ENCODE measurements around the gene PSMB10.
A peak's percentile ranks its signal among the peaks of the same experiment; 100 is the strongest.

Gene PSMB10

GRCh38 chr16:67963292-67963661 is 26.6 kb upstream of the PSMB10 start:
- no peaks in the 10 kb centered on the region for H3K27me3 ChIP-seq (ENCODE audit: control insufficient read depth, insufficient read depth, low read length)
- no peak for TF ChIP-seq CTCF (IDR thresholded peaks at IDR 0.05)
- H3K27ac ChIP-seq: peak overlapping the region; percentile 4
- H2AFZ ChIP-seq: no peak overlapping the region
- no peak overlapping the region for H3K4me2 ChIP-seq (ENCODE audit: low read length)
- no peak overlapping the region for H3K9ac ChIP-seq
- no peak overlapping the region for H3K4me3 ChIP-seq (ENCODE audit: low read depth, low read length)
- H3K4me1 ChIP-seq: peaks cover 51% of the 10 kb centered on the region
- H3K79me2 ChIP-seq: peaks cover 25% of the 10 kb centered on the region
- H3K9me3 ChIP-seq (ENCODE audit: control insufficient read depth, low read length): no peaks in the 10 kb centered on the region
- no peaks in the 10 kb centered on the region for H3K36me3 ChIP-seq (ENCODE audit: control insufficient read depth, insufficient read depth, low read length)

- Histone ChIP-seq H3K4me2 (ENCODE audit: low read length) (no peak overlapping the region), H3K9me3 (ENCODE audit: control insufficient read depth, low read length) (no peaks in the 10 kb centered on the region), H3K4me1 (peaks cover 48% of the 10 kb centered on the region), H3K4me3 (ENCODE audit: low read depth, low read length) (no peak overlapping the region), H3K36me3 (ENCODE audit: control insufficient read depth, insufficient read depth, low read length) (no peaks in the 10 kb centered on the region), H3K27ac (peak overlapping the region; percentile 50), H2AFZ (no peak overlapping the region), H3K79me2 (peaks cover 27% of the 10 kb centered on the region), H3K27me3 (ENCODE audit: control insufficient read depth, insufficient read depth, low read length) (no peaks in the 10 kb centered on the region), H3K9ac (no peak overlapping the region)
- no peak for TF ChIP-seq CTCF (IDR thresholded peaks at IDR 0.05)
Observed at GRCh38 chr16:67962135-67962534, 25.5 kb upstream of the PSMB10 start.

- Histone ChIP-seq H2AFZ (no peak overlapping the region), H3K36me3 (ENCODE audit: control insufficient read depth, insufficient read depth, low read length) (no peaks in the 10 kb centered on the region), H3K9ac (no peak overlapping the region), H3K4me1 (peaks cover 43% of the 10 kb centered on the region), H3K4me3 (ENCODE audit: low read depth, low read length) (no peak overlapping the region), H3K4me2 (ENCODE audit: low read length) (peak overlapping the region; percentile 24), H3K9me3 (ENCODE audit: control insufficient read depth, low read length) (no peaks in the 10 kb centered on the region), H3K79me2 (peaks cover 27% of the 10 kb centered on the region), H3K27me3 (ENCODE audit: control insufficient read depth, insufficient read depth, low read length) (no peaks in the 10 kb centered on the region), H3K27ac (peak overlapping the region; percentile 50)
- TF ChIP-seq CTCF (IDR thresholded peaks at IDR 0.05): no peak
Observed at GRCh38 chr16:67961551-67961957, 24.9 kb upstream of the PSMB10 start.

- no peak overlapping the region for H3K4me2 ChIP-seq (ENCODE audit: low read length)
- no peak for TF ChIP-seq CTCF (IDR thresholded peaks at IDR 0.05)
- H3K9me3 ChIP-seq (ENCODE audit: control insufficient read depth, low read length): no peaks in the 10 kb centered on the region
- H3K36me3 ChIP-seq (ENCODE audit: control insufficient read depth, insufficient read depth, low read length): no peaks in the 10 kb centered on the region
- no peak overlapping the region for H3K27ac ChIP-seq
- no peak overlapping the region for H3K9ac ChIP-seq
- H3K27me3 ChIP-seq (ENCODE audit: control insufficient read depth, insufficient read depth, low read length): no peaks in the 10 kb centered on the region
- H3K4me1 ChIP-seq: peaks cover 31% of the 10 kb centered on the region
- no peak overlapping the region for H3K4me3 ChIP-seq (ENCODE audit: low read depth, low read length)
- H2AFZ ChIP-seq: no peak overlapping the region
- peaks cover 27% of the 10 kb centered on the region for H3K79me2 ChIP-seq
Observed at GRCh38 chr16:67959536-67960329, 23.1 kb upstream of the PSMB10 start.

GRCh38 chr16:67957622-67958021 is 21.0 kb upstream of the PSMB10 start:
- H3K27ac ChIP-seq: no peak overlapping the region
- H3K4me2 ChIP-seq (ENCODE audit: low read length): no peak overlapping the region

More at GRCh38 chr16:67957622-67958021, 21.0 kb upstream of the PSMB10 start:
- no peak for TF ChIP-seq CTCF (IDR thresholded peaks at IDR 0.05)
- no peaks in the 10 kb centered on the region for H3K27me3 ChIP-seq (ENCODE audit: control insufficient read depth, insufficient read depth, low read length)
- no peaks in the 10 kb centered on the region for H3K9me3 ChIP-seq (ENCODE audit: control insufficient read depth, low read length)
- peaks cover 18% of the 10 kb centered on the region for H3K79me2 ChIP-seq
- no peak overlapping the region for H2AFZ ChIP-seq
- H3K4me1 ChIP-seq: peaks cover 15% of the 10 kb centered on the region
- no peak overlapping the region for H3K9ac ChIP-seq
- H3K36me3 ChIP-seq (ENCODE audit: control insufficient read depth, insufficient read depth, low read length): no peaks in the 10 kb centered on the region
- H3K4me3 ChIP-seq (ENCODE audit: low read depth, low read length): no peak overlapping the region
